Stimulated activated CD4-positive, alpha-beta T cell treated with anti-CD3 and anti-CD28 coated beads, Interleukin-4, amount 100 ng/mL, for 48 hours (primary cell): ENCODE results near the gene CSRP3.

Experiments
- DNase-seq, 2 donors: peaks; one replicate each; pipeline ENCODE4 v3.0.0-alpha.2; 2020; ENCODE audit warnings: low read depth in 2 of 2

CSRP3 gene

DNA sequence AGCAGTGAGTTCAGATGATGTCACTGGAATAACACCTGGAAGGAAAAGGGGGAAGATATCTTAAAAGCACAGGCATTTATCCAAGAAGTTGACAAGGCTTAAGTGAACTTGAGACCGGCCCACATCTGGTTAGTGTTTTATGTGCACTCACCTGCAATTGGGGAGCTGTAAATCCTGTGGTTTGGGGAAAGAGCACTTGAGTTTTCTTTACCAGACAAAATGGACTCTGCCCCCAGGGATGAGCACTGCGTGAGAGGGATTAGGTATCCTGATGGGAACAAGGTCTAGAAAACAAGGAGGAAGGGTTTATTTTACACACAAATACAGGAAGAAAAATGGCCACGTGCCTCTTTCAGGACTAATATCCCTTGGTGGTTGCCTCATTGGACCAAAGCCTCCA is 23.8 kb upstream of the CSRP3 start:
- DNase-seq: no peak

DNA sequence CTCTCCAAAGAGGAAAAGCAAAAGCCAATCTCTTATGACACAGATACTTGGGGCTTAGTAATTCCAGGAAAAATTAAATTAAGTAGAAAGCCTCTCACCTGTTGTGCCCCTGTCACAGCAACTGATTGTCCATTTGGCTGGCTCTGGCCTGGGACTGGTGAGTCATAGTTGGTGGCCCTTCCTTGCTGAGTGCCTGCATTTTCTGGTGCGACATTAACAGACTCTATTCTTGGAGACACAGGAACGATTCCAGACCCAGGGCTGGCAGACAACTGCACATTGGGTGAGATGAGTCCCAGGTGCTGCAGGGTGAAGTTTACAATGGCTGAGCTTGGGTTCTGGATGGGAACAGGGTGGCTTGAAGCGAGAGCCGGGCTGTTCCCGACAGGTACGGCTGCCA is 23.3 kb upstream of the CSRP3 start:
- no peak for DNase-seq

DNA sequence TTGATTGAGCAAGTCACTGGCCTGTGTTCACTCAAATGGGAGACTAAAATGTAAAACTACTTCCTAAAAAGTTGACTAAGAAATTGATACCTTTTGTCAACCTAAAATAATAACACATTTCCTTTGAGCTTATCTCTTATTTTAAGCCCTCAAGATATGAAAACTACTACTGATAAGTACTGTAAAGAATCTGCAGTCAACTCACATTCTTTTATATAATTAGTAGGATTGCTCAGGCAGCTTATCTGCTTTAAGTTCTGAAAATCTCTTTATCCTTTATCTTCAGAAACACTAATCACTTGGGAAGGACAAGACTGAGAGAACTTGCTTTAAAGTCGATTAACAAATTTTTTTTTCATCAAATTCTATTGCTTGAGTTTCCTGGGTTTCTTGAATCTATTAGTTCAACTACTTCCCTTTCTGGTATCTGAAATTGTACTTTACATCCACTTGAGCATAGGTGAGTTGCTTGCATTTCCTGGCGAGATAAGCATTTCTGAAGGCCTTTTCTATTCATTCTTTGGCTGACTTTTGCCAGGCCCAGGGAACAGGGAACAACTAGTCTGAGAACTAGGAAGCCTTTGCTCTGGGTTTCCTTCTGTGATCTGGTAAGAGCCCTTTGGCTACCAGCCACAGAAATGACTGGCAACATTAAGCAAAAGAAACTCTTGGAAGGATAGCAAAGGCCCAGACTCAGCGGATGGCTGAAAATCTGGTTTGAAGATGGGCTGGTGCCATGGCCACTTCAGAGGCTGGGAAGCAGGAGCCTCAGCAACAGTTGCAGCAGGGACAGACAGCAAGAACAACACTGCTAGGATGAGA is 19.3 kb upstream of the CSRP3 start:
- no peak for DNase-seq

DNA sequence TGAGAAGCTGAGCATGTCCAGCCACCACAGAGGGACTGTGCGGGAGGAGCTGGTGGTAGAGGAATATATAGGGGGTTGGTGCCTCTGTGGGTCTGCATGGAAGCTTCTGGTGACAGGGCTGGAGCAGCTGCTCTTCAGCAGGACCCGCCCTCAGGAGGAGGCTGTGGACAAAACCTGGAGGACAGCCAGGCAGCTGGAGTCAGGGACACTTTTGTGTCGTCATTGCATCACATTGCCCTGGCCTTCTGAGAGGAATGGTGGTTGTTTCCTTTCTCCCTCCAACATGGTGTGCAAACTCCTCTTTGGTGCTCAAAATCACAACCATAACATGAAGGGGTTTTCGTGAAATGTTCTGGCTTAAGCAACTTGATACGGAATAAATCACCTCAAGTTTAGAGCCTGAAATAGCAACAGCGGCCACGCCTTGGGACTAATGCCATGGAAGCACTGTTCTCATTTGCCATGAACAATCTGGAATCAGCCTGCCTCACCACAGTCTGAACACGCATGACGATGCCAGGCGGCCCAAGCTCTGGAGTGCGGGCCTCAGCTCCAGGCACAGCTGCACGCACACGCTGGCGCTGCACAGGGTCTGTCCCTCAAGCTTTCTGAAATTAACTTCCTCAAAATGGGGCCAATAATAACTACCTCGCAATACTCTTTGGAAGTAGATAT is 17.1 kb upstream of the CSRP3 start:
- no peak for DNase-seq

DNA sequence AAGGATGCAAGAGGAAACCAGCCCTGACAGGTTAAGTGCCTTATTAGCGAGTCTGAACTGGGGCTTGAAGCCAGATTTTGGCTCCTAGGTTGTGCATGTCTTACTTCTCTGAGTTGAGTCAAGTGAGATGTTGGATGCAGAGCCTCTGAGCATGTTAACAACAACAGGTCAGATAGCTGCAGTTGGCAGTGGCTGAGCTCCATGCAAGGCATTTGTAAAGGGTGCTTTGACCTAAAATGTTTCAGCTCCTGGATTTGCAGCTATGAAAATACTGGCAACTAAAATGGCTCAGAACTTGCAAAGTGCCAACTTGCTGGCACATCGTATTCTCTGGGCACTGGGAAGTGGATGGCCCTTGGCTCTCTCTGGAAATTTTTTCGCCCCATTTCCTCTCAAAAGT is 16.4 kb upstream of the CSRP3 start:
- no peak for DNase-seq

DNA sequence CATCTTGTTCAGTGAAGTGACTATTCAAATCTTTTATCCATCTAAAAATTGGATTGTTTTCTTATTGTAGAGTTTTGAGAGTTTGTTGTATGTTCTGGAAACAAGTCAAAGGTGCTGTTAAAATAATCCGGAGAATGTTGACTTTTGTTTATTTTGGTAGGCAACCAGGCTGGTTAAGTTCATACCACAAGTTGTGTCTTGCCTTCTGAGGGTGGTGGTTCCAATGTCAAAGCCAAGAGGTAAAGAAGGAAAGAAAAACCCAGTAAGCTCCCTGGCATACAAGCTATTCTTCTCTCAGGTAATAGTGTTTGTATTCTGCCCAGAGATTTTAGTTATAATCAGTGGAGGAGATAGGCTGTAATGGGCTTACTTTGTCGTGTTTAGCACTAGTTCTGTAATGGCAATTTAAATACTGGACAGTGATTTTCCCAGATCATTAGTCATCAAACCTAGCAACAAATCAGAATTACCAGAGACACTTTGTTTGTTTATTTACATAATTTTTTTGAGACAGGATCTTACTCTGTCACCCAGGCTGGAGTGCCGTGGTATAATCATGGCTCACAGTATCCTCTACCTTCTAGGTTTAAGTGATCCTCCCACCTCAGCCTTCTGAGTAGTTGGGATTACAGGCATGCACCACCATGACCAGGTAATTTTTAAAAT is 15.1 kb upstream of the CSRP3 start:
- no peak for DNase-seq

DNA sequence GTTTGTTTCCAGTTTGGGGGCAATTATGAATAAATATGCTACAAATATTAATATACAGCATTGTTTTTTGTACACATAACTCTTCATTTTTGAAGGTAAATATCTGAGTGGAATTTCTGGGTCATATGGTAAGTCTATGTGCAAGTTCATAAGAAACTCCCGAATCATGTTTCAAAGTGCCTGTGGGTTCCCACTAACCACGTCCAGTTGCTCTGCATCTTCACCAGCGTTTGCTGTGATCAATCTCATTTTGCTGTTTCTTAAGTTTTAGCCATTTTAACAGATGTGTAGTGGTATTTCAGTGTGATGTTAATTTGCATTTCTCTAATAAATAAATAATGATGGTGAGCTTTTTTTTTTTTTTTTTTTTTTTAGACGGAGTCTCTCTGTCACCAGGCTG is 14.2 kb upstream of the CSRP3 start:
- DNase-seq: no peak

DNA sequence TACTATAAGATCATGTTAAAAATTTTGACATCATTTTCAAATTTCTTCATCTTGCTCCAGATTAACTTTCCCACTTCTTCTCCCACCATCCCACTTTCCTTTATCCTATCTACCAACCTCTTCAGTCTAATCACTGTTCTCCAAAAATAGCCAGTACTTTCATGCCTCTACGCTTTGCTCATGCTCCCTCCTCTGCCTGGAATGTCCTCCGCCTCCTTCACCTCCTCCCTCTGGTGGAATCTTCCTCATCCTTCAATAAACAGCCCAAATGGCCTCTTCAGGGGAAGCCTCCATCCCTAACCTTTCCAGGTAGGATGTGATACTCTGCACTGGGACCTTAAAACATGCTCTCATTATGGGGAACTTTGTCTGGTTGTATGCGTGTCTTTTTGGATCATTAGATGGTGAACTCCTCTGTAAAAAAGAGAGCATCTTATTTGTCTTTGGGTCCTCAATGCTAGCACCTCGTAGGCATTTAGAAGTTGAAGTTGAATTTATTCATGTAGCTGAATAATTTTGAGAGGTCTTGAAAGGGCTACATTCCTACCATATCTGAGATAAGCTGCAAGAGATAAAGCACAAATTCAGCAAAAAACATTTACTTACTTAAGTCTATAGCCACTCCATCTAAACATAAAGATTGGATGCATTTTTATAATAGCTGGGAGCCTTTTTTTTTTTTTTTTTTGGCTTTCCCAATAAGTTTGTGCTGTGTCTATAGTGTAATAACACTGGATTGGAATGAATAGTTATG is 8.0 kb upstream of the CSRP3 start:
- DNase-seq: no peak

DNA sequence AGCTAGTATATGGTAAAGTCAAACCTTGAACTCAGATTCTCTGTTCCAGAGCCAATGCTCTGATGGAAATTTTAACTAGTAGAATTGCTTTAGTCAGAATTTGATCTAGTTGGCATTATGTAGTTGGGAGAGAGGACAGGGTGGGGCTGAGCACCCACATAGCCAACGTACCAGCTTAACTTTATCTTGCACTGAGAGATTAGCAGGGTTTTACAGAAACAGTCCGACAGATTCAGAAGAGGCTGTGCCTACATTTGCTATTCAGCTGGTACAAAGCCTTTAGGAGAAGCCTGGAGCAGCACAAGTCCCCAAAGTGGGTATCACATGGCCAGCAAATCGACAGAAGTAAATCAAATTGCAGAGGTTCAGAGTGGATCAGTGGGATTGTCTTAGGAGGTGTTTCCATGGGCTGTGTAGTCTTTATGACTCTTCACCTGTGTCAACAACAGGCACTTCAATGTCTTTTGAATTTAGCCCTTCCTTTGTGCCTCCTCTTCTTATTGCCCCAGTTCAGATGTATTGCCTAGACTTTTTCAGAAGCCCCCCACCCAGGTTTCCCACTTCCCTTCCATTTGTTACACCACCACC is 7.3 kb upstream of the CSRP3 start:
- no peak for DNase-seq

DNA sequence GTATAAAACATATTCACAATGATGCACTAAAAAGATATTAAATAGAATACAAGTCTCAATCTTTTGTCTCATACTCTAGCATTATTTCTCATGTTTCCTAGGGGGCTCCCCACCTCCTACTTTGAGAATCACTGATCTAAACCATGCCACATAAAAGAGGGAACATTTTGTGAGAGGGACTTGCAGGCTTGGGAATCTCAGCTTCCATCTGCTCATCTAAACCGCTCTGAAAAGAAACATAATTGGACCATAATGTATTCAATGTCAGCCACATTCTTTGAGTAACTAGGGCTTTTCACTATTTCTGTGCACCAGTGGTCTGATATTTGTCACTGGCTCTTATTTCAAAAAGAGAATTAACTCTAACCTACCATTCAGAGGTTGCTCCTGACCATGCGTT is 6.4 kb upstream of the CSRP3 start:
- no peak for DNase-seq

DNA sequence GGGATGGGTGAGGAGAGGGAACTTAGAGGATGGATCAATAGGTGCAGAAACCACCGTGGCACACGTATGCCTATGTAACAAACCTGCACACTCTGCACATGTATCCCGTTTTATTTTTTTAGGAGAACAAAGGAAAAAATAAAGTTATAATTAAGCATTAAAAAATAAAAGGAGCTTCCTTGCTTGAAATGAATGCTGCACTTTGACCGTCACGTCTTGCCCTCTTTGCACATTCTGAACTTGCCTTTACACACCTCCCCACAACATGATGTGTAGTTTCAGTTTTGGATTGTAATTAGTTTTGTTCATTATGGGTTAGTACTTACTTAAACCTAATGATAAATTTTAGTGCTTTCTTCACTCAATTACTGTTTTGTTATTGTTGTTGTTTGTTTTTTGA is 3.1 kb upstream of the CSRP3 start:
- DNase-seq: no peak

DNA sequence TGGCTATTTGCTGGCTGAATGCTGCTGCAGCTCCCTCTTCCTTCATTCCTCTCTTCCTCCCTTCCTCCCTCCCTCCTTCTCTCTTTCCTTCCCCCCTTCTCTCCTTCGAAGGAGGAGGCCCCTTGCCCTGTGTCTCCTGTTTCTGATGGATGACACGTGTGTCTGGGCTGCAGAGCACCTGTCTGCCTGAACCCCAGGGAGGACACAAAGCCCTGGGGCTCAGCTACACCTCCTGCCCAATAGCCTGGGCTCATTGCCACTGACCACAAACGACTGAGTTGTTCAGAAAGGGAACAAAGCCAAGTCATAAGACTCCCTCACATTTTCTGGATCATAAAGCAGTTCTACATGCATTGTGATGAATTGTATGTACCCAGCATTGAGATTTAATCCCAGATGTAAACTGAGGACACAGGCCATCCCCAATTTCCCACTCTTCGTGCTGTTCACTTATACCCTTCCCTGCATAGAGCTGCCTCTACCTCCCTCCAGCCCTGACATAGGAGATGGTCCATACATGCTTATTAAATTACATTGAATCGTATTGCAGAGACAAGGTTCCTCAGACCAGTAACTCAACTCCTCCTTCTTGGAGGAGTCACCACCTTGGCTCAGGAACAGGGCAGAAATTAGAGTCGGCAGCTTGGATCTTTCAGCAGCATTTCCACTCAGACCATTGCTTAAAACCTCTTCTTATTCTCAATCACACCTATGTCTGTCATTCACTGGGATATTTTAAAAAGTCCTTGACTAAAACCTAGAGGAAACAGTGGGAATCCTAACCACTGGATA is 1.2 kb downstream of the CSRP3 start:
- DNase-seq: no peak

DNA sequence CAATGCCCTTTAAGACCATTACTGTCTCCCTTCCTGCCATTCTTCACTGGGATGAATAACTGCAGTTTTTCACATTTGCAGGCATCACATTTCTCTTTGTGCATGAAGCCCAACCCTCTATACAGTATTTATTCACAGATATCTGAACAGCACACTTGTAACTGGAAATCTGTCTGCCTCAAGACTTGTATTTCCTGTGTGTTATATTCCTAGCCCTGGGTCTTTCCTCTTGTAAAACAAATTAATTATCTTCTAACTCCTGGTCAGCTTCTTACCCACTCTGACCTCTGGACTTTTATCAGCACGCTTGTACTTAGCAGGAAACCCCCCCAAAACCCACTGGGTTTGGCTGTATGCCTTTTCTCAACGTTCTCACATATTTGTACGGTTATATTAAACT is 2.0 kb downstream of the CSRP3 start:
- DNase-seq: no peak

DNA sequence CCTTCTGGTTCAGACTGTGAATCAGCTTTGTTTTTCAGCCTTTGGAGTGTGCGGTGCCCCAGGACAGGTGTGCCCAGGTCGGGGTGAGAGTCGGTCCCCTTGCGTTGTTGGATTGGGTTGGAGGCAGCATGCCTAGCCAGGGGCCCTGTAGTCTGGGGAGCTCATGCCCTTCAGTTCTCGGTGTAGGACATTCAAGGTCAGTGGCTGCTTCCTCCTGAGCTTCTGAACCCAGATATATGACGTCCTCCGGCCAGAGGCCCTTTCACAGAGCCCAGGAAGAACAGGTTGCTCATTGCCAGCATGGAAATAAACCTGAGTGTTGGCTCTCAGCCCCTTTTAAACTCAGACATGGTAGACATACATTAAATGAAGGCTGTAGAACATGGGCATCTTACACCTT is 2.7 kb downstream of the CSRP3 start:
- no peak for DNase-seq

DNA sequence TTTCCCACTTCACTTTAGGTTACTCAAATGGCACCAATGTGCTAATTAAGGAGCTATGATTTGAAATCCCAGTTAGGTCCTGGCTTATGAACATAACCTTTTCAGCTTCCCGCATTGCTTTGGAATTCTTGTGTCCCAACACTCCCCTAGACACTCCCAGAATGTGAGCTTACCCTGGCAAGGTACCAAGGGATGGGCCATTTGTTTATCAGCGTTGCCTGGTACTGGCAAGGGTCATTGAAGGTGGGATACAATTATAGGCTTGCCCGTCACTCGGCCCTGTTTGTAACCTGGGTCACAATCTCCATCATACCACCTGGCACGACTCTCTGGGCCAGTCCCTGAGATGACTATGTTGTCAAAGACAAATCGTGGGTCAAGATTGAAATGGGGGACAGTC is 5.4 kb downstream of the CSRP3 start:
- no peak for DNase-seq

DNA sequence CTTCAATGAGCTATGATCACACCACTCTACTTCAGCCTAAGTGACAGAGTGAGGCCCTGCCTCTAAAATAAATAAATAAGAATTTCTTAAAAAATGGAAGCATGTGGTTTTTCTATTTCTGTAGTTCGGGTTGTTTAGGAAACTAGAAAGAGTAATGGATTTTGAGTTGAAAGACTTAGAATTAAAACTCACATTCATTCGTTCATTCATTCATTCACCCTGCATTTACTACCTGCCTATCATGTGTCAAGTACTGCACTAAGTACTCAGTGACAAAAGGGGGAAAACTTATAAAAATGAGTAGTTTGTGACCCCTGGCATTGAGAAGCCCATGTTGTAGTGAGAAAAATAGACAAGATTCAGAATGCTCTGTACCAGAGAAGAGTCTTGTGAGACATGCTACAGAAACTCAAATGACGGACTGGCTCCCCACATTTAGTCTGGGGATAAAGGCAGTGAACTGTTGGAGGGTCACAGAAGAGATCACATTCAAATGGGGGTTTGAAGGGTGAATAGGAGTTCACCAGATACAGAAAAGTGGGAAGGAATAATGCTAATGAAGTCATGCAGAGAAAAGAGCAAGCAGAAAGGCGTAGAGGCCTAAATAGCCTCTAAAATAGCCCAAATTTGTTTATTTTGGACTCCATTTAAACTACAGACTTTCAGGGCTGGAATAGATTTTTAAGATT is 7.0 kb downstream of the CSRP3 start:
- no peak for DNase-seq

DNA sequence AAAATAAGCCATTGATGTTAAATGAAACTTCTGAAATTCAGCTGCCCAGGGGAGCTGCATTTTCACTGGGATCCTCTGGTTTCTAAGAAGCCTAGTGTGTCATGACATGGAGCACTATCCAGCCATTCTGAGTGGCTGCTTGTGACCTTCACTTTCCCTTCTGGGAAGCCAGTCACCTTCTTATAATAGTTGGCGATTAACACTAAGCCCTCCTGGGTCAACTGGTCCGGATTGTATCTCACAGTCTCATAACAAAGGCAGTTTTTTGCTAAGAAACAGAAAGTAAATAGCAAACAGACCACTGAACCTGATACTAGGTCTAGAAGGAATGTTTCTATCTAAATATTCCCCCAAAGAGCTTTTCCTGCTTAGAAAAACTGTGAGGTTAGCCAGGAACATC is 7.9 kb downstream of the CSRP3 start:
- DNase-seq: no peak

DNA sequence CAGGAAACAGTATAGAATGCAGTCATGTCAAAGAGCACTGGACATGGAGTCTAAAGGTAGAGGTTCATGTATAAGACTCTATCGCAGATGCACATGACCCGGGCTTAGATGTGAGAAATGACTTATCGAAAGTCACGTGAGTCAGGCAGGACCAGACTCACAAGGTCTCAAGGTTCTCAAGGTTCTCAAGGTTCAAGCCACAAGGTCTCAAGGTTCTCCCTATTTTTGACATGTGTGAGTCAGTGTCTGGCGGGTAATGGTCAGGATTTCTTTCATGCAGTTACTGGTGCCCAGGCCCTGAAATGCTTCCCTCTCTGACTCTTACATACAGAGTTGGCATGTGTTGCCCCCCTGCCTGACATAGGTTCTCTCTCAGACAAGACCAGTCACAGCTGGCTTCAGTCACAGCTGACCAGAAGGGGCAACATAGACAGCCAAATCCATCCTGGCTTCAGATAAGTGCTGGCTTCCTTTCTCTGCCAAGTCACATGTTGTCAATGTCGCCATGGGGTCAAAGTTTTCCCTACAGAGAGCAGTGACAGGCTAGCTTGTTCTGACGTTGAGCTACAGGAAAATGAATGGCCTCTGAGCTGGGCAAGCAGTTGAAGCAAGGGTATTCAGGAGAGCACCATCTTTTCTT is 10.1 kb downstream of the CSRP3 start:
- no peak for DNase-seq

DNA sequence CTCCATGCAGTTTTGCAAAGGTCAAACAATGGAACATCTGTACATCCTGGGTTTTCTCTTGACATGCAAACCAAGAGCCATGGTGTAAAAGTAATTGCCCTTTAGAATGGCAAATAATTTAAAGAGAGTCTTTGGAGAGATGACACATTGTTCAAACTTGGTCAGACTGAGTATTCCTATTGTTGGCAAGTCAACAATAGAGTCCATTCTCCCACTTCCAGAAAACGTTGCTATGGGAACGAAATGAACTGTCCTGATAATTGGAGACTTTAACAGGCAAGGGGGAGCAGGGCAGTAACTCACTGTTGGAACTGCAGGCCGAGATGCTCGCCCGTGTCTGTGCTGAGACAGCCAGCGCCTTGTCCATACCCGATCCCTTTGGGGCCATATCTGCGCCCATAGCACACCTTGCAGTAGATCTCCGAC is 13.9 kb downstream of the CSRP3 start:
- DNase-seq: no peak
